AML-193 (cell line): Measurements from ENCODE around the gene TRIM44.
"Not testable (repeated sequence)": the region's sequence is repeated elsewhere in the genome, so short reads cannot be mapped to it uniquely, and the experiment has no call there.

Experiments
- DNase-seq, 2 experiments: peaks; one replicate each; lab custom pipeline; 2025; lab: John Stamatoyannopoulos, UW

The TRIM44 gene

DNA sequence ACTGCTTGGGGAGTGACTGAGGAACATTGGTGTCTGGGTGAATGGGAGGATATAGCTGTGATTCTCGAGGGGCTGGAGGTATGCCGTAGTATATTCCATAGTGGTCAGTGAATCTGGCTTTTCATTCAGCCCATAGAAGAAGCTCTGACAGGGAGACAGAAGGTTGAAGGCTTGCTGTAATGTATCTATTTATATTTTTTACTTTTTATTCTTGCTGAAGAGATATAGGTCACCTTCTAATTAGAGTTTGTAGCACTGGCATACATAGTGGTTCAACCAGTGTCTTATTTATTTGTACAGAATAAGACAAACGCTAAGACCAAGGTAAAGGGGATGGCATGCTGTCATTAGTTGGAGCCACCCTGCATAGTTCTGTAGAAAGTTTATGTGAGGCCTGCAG is 10.0 kb downstream of the TRIM44 start:
- DNase-seq = no peak

DNA sequence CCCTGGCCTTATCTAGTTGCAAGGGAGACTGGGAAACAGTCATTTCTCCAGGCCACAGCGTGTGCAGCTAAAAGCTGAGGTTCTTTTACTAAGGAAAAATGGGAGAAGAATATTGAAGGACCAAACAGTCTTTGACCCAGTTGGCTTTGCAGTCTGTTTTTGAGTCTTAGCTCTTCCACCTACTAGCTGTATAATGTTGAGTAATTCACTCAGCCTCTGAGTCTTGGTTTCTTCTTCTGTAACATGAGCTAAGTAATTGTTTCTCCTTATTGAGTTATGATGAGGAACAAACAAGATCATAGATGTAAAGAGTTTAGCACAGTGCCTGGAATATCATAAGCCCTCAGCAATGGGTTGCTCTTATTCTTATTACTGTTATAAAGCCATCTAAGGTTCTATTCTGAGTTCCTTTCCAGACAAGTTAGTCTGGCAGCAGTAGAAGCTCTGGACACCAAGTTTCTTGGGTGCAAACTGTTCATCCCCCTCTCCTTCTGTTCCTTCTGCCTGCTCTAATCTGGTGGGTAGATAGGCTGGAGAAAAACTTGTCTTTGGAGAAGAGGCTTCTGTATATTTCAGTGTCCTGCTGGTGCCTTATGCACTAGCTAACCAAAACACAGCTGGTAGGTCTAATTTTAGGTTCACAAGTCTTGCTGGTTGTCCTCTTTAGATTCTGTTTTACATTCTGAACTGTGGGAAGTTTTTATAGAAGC is 13.5 kb downstream of the TRIM44 start:
- no peak for DNase-seq

GRCh38 chr11:35676611-35676965 is 14.0 kb downstream of the TRIM44 start:
- no peak for DNase-seq

DNA sequence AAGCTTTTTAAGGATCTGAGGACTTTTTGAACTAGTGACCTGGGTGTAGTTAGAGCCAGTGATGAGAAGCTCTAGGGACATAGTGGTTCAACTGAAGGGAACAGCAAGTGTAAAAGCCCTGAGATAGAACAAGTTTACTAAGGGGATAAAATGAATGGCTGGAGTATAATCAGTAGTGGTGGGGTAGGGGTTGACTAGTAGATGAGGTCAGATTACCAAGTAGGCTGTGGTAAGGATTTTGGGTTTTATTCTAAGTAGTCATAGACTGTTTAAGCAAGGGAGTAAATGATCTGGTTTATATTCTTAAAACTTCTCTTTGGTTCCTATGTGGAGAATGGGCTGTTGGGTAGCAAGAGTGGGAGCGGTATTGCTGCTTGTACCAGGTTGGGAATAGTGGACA is 15.3 kb downstream of the TRIM44 start:
- DNase-seq = no peak

GRCh38 chr11:35678471-35678870 is 15.9 kb downstream of the TRIM44 start:
- DNase-seq = no peak

DNA sequence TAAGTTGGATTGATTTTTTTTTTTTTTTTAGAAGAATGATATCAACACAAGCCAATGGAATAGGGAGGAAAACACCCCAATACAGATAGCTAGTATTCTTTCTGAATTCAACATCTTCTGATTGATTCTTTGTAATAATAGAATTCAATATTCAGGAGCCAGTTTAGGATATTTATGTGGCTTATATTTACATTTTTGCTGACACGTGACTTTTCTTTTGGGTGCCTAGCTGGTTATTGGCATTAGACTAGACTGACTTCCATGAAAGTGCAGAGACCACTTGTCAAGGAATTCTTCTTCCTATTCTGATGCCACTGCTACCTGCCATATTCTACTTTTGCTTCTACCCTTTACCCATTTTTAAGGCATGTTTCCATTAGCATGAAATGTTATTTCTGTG is 16.4 kb downstream of the TRIM44 start:
- no peak for DNase-seq

GRCh38 chr11:35680506-35680905 is 17.9 kb downstream of the TRIM44 start:
- DNase-seq = no peak

DNA sequence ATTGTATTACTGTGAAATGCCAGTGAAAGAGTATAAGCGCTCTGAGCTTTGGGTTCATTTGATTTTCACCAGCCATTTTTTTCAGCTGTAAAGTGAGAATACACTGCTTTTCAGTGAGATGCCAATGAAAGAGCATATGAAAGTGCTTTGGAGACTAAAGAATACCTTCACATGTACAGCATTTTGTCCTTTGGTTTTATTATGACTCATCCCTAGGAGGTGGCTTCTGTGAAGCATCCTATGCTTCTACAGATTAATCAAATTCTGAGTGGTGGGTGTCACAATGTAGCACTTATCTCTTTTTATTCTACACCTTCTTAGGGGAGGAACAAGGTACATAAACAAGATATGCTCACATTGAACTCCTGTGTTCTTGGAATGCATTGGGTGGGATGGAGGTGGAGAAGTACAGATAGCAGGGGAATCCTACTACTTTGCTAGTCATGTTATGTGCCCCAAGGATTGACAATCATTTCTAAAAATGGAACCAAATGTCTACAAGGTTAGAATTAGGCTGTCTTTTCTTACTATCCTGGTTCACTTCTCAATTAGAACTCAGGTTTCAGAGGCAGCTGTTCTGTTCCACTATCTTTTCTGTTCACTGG is 18.7 kb downstream of the TRIM44 start:
- DNase-seq = no peak

GRCh38 chr11:35682230-35683173 is 19.9 kb downstream of the TRIM44 start:
- DNase-seq = no peak

DNA sequence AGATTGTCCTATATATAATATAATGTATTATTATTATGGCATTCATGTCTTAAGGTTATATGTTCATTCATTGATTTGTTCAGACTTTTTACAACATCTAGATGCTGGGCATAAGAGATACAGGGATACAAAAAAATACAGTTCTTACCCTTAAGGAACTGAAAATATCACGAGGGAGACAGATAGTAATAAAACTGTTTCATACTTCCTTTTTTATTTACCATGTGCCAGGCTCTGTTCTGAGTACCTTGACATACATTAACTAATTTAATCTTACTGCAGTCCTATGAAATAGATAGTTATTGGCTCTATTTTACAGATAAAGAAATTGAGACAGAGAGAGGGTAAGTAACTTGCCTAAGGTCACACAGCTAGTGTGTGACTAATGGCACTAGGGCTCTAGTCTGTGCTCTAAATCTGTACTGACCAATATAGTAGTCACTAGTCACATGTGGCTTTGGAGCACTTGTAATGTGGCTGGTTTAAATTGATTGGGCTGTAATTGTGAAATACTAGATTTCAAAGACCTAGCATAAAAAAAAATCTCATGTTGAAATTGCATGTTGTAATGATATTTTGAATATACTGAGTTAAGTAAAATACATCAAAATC is 21.3 kb downstream of the TRIM44 start:
- peak; percentile 7 to 22 for DNase-seq

GRCh38 chr11:35688023-35688422 is 25.4 kb downstream of the TRIM44 start:
- DNase-seq = no peak

GRCh38 chr11:35689081-35689996 is 26.8 kb downstream of the TRIM44 start:
- no peak for DNase-seq

GRCh38 chr11:35702126-35702525 is 39.6 kb downstream of the TRIM44 start:
- no peak for DNase-seq

DNA sequence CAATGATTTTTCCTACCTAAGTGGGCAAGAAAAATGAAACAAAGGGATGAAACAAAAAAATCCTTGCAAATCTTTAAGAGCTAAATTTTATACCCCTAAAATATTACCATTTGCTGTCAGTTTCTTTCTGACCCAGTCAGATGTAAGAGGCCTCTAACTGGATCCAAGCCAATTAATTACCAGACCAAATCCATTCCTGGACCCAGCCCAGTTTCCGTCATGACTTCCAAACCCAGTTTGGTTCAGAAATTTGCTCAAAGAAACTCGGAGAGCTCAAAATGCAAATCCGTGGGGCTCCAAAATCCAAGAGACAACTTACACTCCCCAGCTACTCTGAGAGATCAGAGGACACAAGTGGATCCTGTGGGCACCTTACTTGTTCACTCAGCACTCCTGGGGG is 46.8 kb downstream of the TRIM44 start:
- no peak for DNase-seq

DNA sequence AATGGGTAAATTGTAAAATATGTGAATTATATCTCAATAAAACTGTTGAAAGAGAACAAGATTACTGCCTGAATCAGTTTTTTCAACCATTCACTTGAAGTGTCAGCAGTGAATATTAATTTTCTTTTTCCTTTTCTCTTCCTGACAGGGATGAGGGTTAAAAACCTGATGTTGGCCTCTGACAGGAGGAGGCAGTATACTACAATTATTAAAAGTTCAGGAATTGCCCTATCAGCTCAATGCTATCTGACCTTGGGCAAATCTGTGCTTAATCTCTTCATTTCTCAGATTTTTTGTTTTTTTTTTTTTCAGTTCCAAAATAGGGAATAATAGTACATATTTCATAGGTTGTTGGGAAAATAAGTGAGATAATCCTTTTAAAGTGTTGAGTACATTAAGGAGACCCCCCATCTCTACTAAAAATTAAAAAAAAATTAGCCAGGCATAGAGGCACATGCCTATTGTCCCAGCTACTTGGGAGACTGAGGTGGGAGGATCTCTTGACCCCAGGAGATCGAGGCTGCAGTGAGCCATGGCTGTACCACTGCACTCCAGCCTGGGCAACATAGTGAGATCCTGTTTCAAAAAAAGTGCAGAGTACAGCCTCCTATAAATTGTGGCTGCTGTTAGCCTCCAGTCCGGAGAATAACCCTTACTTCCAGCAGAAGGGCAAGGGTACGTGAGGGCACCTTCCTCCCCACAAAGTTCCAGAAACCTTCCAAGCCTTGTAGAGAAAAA is 48.8 kb downstream of the TRIM44 start:
- no peak for DNase-seq

DNA sequence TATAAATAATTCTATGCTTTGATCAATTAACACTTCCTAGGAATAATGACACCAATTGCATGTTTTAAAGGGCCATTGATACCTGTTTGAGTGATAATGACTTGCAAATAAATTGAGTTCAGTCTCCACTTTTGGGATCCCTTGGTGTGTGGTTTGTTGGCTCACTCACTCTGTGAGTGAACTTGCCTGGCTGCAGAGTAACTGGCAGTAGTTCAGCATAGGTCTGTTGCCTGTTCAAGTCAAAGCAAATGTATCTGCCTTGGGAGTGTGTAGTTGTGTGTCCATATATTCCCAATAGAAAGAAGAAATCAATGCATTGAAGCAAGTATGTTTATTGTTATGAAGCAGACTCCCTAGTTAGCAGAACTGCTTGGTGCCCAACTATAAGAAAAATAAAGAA is 49.3 kb downstream of the TRIM44 start:
- no peak for DNase-seq

GRCh38 chr11:35712533-35712932 is 50.0 kb downstream of the TRIM44 start:
- no peak for DNase-seq

DNA sequence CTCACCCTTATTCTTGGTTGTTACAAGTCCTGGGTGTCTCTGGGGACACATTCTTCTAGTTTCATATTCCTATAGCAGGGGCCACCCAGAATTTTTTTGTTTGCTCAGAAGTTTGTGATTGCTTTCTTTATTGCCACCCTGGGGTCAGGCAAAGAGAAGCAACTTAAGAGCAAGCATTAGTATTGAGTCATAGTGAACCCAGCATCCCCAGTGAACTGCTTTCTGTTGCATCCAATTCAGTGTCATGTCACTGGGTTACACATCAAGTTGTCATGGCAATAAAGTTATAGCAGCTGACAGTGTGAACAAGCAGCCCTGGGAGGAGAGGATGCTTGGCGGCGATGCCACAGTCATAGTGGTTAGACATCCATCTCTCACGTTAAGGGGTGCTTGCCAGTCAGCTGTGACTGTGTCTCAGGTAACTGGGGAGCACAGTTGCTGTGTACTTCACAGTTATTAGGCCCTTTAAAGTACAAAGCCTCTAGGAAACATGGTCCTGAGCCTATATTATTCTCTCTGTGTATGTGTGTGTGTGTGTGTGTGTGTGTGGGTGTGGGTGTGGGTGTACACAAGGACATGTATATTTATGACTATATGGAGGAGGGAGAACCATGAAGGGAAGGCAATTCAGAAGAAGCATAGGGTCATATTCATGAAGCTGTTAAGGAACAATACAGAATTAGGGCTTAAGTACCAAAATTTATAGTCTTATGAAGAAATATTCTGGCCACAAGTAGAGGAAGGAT is 52.5 kb downstream of the TRIM44 start:
- DNase-seq = no peak

GRCh38 chr11:35715677-35716076 is 53.1 kb downstream of the TRIM44 start:
- DNase-seq = not testable (repeated sequence)

GRCh38 chr11:35717043-35717442 is 54.5 kb downstream of the TRIM44 start:
- no peak for DNase-seq
